Measurements from ENCODE around the gene GRAP2. TPM values are rescaled to one million over a fixed set of nuclear protein-coding genes. Genes with fewer than 3 reads are reported as not detected.

GRAP2 gene
- total RNA-seq, 1 experiment from 2014 or later, result 0.54 TPM

- in situ Hi-C loops (cut with HindIII; ENCODE audit: low pct_unique_long_range_greater_than_20kb, low sequenced_read_pairs), result no loop called here
- Histone ChIP-seq H3K27me3 (ENCODE audit: control insufficient read depth, insufficient read depth, low read length) (no peaks in the 10 kb centered on the region), H3K9me3 (ENCODE audit: control insufficient read depth, insufficient read depth, low read depth, low read length) (no peaks in the 10 kb centered on the region), H3K27ac (ENCODE audit: low read length) (no peak overlapping the region), H3K36me3 (ENCODE audit: control insufficient read depth, insufficient read depth, low read length) (no peaks in the 10 kb centered on the region; the same call in 1 of the 2 replicates), H3K4me1 (ENCODE audit: control insufficient read depth, insufficient read depth, low read length) (no peaks in the 10 kb centered on the region), H3K4me3 (ENCODE audit: low read depth in 2 of 2, low read length in 2 of 2) (no peak overlapping the region)
- TF ChIP-seq CTCF (IDR thresholded peaks at IDR 0.05), result no peak
- no peak for TF ChIP-seq POLR2AphosphoS5 (IDR thresholded peaks at IDR 0.05; ENCODE audit: low read depth, low read length)
- TF ChIP-seq SIN3A (IDR thresholded peaks at IDR 0.05; ENCODE audit: borderline replicate concordance, insufficient read depth, low read depth, low read length), result no peak
- TF ChIP-seq REST (IDR thresholded peaks at IDR 0.05; ENCODE audit: insufficient read depth in 1 of 2, low read depth in 2 of 2, low read length in 1 of 2), result no peak
- no peak for TF ChIP-seq TCF7L2 (IDR thresholded peaks at IDR 0.05; ENCODE audit: low read depth, low read length)
- DNase-seq (ENCODE audit: low read depth, low spot score) (no peak), ATAC-seq (no peak)
- no TSS peak for BruUV-seq (replicated peaks)
- POLR2A ChIA-PET, result no interaction called here
- intact Hi-C loops (cut with micrococcal nuclease; ENCODE audit: unreplicated experiment), result no loop called here
- CTCF ChIA-PET, result no interaction called here
These were observed 89.8 kb downstream of the GRAP2 start for GRCh38 chr22:39990686-39991085.

- H3K36me3 ChIP-seq (ENCODE audit: control insufficient read depth, insufficient read depth, low read length), result no peaks in the 10 kb centered on the region; the same call in 1 of the 2 replicates
- BruUV-seq (replicated peaks), result no TSS peak
- DNase-seq (ENCODE audit: low read depth, low spot score) (no peak), ATAC-seq (no peak)
- H3K9me3 ChIP-seq (ENCODE audit: control insufficient read depth, insufficient read depth, low read depth, low read length), result no peaks in the 10 kb centered on the region
- in situ Hi-C loops (cut with HindIII; ENCODE audit: low pct_unique_long_range_greater_than_20kb, low sequenced_read_pairs), result no loop called here
- ChIA-PET POLR2A (no interaction called here), CTCF (no interaction called here)
- no peak overlapping the region for H3K4me3 ChIP-seq (ENCODE audit: low read depth in 2 of 2, low read length in 2 of 2)
- no peaks in the 10 kb centered on the region for H3K27me3 ChIP-seq (ENCODE audit: control insufficient read depth, insufficient read depth, low read length)
- intact Hi-C loops (cut with micrococcal nuclease; ENCODE audit: unreplicated experiment), result no loop called here
- no peak overlapping the region for H3K27ac ChIP-seq (ENCODE audit: low read length)
- no peak for TF ChIP-seq SIN3A (IDR thresholded peaks at IDR 0.05; ENCODE audit: borderline replicate concordance, insufficient read depth, low read depth, low read length)
- no peak for TF ChIP-seq TCF7L2 (IDR thresholded peaks at IDR 0.05; ENCODE audit: low read depth, low read length)
- no peak for TF ChIP-seq CTCF (IDR thresholded peaks at IDR 0.05)
- TF ChIP-seq POLR2AphosphoS5 (IDR thresholded peaks at IDR 0.05; ENCODE audit: low read depth, low read length), result no peak
- no peaks in the 10 kb centered on the region for H3K4me1 ChIP-seq (ENCODE audit: control insufficient read depth, insufficient read depth, low read length)
These were observed 90.4 kb downstream of the GRAP2 start for GRCh38 chr22:39991159-39991860.

Measured in Panc1 (cell line).